Suprapubic skin (tissue), 4 donors: ENCODE measurements around the gene SLC9A8.

Experiments used
- EP300 ChIP-seq: sonication (generic); formaldehyde crosslinking; IDR thresholded peaks from one replicate; pipeline ENCODE4 v1.6.1; 2017; ENCODE audit warnings: antibody characterized with exemption
- POLR2AphosphoS5 ChIP-seq, 3 donors: sonication (generic); formaldehyde crosslinking; IDR thresholded peaks; one replicate each; pipeline ENCODE4 v1.6.1; 2017; ENCODE audit warnings: antibody characterized with exemption in 3 of 3
- TF ChIP-seq, protein P1 (sequence below), 2 donors: fragments of 200-600 bp in 1 of 2; fragments of 450-650 bp in 1 of 2; sonication (generic) in 1 of 2; IDR thresholded peaks; one replicate each; pipeline ENCODE4 v1.5.1; 2016 to 2019; ENCODE audit warnings: antibody characterized with exemption in 2 of 2, mild to moderate bottlenecking in 1 of 2, moderate library complexity in 1 of 2

DNA sequence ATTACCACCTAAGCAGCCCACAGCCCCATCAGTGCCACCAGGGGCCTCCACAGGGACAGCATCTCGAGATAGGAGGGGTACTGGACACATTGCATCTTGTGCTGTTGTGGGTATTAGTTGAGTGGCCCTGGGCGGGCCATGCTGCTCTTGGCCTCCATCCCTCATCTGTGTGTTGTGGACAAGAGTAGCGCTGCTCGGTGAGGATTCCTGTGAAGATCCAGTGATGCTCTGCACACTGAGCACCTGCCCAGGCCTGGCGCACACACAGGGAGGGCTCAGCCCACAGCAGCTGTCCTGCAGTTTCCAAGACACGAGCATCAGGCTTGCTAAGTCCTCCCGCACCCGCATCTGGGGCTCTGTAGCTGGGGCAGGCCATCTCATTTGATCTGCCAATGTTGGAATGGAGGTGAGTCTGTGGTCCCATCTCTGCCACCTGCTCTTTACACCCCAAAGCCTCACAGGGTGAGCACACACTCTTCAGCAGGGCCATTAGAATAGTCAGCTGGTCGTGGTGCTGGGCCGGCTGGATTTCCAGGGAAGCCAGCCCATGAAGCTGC, 70.7 kb downstream of the SLC9A8 start:
- TF ChIP-seq, protein P1, sequence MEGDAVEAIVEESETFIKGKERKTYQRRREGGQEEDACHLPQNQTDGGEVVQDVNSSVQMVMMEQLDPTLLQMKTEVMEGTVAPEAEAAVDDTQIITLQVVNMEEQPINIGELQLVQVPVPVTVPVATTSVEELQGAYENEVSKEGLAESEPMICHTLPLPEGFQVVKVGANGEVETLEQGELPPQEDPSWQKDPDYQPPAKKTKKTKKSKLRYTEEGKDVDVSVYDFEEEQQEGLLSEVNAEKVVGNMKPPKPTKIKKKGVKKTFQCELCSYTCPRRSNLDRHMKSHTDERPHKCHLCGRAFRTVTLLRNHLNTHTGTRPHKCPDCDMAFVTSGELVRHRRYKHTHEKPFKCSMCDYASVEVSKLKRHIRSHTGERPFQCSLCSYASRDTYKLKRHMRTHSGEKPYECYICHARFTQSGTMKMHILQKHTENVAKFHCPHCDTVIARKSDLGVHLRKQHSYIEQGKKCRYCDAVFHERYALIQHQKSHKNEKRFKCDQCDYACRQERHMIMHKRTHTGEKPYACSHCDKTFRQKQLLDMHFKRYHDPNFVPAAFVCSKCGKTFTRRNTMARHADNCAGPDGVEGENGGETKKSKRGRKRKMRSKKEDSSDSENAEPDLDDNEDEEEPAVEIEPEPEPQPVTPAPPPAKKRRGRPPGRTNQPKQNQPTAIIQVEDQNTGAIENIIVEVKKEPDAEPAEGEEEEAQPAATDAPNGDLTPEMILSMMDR (IDR thresholded peaks at IDR 0.05): no peak
- TF ChIP-seq EP300 (no peak), POLR2AphosphoS5 (IDR thresholded peaks at IDR 0.05) (no peak)
